GM12801 (cell line): ENCODE results near the gene CELSR2.

Source experiments
- TF ChIP-seq, protein P1 (sequence below): IDR thresholded peaks from one replicate; pipeline ENCODE4 v1.5.1; 2011; ENCODE audit warnings: control low read depth; ENCODE audit not compliant: insufficient read length; ENCODE audit errors: extremely low read depth

Gene CELSR2

DNA sequence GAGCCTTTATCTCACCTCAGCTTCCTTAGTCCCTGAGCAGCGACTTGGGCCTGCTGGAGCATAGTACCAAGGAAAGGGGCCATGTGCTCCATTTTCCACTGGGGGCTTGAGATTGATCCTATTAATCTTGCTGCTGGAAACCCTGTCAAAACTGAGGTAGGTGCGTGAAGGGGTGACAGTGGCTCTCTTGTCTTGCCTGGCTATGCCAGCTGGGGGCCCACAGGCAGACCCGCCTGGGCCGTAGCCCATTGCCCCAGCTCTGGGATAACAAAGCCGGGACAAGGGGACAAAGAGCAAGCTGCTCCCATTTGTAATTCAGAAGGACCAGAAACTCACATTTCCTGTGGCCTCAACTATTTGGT is 10.3 kb upstream of the CELSR2 start:
- TF ChIP-seq, protein P1, sequence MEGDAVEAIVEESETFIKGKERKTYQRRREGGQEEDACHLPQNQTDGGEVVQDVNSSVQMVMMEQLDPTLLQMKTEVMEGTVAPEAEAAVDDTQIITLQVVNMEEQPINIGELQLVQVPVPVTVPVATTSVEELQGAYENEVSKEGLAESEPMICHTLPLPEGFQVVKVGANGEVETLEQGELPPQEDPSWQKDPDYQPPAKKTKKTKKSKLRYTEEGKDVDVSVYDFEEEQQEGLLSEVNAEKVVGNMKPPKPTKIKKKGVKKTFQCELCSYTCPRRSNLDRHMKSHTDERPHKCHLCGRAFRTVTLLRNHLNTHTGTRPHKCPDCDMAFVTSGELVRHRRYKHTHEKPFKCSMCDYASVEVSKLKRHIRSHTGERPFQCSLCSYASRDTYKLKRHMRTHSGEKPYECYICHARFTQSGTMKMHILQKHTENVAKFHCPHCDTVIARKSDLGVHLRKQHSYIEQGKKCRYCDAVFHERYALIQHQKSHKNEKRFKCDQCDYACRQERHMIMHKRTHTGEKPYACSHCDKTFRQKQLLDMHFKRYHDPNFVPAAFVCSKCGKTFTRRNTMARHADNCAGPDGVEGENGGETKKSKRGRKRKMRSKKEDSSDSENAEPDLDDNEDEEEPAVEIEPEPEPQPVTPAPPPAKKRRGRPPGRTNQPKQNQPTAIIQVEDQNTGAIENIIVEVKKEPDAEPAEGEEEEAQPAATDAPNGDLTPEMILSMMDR, result no peak

DNA sequence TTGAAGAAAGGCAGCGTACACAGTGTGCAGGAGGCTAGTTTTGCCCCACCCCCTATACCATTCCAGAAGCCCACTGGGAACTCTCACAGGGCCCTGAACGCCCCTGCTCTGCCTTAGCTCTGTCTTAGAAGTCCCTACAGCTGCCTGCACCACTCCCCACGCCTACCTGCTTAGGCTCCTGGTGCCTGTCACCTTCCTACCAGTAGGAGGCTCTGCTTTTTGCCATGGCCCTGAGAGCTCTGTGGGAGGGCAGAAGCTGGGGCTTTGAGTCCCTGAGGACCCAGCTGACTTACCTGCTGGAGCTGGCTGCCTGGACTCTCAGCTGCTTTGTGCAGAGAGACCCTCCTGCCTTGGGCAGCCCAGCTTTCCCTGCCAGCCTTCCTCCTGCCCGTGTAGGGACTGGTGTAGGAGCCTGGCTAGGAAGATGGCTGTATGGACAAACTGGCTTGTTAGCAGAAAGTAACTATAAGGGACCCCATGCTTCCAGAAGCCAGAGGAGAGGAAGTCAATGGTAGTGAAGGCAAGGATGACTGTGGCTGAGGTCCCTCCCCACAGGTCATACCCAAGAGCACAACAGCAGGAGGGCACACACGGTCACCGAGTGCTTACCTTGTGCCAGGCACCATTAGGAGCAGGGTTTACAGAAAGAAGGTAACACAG is 9.8 kb upstream of the CELSR2 start:
- TF ChIP-seq, protein P1, result no peak

DNA sequence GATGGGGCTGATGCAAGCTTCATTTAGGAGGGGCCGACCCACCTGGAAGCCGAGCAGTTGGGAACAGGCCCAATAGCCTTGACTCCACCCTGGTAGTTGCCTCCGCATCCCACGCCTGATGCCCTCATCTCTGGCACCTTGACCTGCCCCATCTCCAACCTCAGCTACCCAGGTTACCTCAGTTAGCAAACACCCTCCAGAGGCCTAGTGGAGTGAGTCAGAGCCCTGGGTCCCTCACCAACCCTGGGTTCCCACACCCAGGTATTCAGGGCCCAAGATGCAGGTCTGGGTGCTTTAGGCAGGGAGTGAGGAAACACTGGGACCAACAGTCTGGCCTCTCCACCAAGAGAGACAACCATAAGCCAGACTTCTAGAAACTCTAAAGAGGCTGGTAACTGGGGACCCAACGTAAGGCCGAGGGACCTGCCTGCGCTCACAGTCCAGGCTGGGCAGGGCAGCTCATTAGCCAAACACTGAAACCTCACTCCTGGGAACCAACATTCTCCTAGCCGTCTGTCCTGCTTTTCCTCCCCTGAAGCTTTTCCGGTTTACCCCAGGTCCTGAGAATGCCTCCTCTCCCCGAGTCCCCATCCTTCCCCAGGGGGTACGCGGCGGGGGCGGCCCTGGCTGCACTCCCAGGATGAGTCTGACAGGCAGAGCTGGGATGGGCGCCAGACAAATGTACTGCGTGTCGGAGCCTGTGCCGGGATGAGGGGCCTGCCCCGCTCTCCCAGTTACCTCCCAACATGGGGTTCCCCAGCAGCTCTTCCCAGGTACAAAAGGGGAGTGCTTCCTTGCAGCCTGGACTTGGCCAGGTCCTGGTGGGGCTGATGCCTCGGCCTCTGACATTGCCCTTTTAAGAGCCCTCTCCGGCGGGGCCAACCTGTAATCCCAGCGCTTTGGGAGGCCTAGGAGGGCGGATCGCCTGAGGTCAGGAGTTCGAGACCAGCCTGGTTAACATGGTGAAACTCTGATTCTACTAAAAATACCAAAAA is 8.9 kb upstream of the CELSR2 start:
- TF ChIP-seq, protein P1, result no peak

DNA sequence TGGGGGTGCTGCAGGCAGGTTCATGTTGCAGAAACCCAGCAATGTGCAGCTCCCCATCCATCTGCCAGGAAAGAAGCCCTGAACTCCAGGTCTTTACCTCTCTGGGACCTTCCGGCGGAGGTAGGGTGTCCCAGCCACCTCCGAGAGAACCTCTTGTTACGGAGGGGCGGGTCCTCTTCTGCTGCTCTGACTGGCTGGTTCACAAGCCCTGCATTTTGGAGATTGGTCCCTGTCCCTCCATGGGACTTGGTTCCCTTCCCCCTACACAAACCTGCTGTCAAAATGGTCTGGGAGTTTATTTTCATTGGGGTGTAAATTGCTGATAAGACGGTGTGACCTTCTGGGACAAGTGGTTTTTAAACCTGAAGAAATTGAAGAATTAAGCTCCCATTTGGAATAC is 8.0 kb upstream of the CELSR2 start:
- TF ChIP-seq, protein P1, result no peak

DNA sequence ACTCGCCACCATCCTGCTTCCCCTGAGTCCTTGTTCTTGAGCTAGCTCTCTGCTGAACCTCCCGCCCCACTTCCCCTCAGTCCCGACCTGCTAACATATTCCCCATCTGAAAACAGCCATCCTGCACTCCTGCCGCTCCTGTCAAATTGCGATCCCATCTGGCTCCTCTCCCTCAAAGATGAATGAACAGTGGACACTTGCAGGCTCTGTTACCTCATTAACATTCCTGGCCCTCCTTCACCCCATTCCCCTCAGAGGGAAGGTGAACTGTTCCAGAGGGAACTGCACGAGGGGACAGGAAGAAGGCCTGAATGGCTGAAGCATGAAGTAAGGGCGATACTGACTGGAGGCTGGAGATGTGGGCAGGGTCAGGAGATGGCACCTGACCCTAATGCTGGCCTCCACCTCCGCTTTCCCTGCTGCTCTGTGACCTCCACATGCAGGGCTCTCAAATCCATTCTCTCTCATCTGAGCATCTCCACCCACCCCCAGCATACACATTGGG is 7.4 kb upstream of the CELSR2 start:
- TF ChIP-seq, protein P1, result no peak

DNA sequence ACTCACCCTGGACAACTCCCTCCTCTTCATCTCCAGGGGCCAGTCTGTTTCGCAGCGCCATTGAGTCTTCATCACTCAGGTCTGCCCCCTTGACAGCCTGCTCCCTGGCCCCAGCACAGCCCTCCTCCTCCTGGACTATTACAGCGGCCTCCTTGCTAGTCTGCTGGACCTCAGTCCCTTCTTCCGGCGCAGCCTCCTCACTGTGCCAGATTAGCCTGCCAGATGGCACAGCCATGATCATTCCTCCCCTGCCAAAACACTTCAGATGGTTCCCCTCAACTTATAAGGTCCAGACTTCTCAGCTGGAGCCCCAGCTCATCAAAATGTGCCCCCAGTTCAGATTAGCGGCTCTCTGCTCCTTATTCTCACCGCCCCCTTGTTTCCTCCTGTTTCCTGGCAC is 7.0 kb upstream of the CELSR2 start:
- TF ChIP-seq, protein P1, result no peak

DNA sequence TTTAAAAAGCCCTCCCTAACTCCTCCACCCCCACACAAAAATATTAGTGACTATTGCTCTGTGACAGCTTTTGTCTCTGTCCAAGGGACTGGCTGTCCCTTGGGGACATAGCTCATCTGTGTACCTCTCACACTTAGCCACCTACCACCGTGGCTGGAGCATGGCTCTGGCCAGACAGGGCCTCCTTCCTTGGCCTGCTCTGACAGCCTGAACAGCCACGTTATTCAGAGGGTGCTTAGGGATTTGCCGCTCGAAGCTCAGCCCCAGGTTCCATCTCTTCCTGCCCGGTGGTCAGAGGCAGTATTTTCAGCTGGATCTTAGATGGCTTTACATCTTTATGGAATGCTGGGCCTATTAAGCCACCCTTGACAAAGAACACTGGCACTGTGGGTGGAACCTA is 6.1 kb upstream of the CELSR2 start:
- TF ChIP-seq, protein P1, result no peak
